Measurements from ENCODE around the gene RYK. TPM values are rescaled to one million over a fixed set of nuclear protein-coding genes. Genes with fewer than 3 reads are reported as not detected.

The RYK gene
- total and polyA plus RNA-seq, 2 donors (not counting 3 experiments of a cell fraction or from before 2014, with no cell fraction given): 23.8 to 48.3 TPM

DNA sequence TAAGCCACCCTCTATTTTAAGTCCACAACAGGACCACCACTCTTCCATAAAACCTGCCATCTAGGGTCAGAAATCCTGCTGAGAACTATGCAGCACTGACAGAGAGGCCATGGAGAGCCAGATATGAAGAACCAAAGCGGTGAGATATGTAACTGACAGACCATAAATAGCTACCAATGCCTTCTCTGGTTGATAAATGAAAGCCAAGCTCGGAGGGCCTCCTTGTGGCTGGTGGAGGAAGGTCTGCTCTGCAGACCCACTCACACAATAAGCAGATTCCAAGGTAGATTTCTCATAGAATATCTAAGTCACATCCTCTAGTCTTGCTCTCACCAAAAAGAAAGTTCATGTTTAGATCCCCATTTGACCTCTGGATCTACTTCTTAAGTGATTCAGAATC, 38.9 kb downstream of the RYK start:
- H3K4me2 ChIP-seq (ENCODE audit: insufficient read depth, low read length): no peak overlapping the region
- dilution Hi-C loops (cut with MboI; ENCODE audit: extremely low pct_ligation_motif_present, low sequenced_read_pairs) (loop anchor here (25.0 kb wide), 1 partner anchor 274 kb away; no protein-coding TSS in a partner anchor), intact Hi-C loops (cut with micrococcal nuclease) (loop anchor here (1.0 to 5.0 kb wide), 4 partner anchors 14 to 393 kb away; partner anchors contain the start of gene AMOTL2)
- TF ChIP-seq, protein P1, sequence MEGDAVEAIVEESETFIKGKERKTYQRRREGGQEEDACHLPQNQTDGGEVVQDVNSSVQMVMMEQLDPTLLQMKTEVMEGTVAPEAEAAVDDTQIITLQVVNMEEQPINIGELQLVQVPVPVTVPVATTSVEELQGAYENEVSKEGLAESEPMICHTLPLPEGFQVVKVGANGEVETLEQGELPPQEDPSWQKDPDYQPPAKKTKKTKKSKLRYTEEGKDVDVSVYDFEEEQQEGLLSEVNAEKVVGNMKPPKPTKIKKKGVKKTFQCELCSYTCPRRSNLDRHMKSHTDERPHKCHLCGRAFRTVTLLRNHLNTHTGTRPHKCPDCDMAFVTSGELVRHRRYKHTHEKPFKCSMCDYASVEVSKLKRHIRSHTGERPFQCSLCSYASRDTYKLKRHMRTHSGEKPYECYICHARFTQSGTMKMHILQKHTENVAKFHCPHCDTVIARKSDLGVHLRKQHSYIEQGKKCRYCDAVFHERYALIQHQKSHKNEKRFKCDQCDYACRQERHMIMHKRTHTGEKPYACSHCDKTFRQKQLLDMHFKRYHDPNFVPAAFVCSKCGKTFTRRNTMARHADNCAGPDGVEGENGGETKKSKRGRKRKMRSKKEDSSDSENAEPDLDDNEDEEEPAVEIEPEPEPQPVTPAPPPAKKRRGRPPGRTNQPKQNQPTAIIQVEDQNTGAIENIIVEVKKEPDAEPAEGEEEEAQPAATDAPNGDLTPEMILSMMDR (IDR thresholded peaks at IDR 0.05; ENCODE audit: extremely low read depth in 1 of 2, insufficient read depth in 1 of 2, low read depth in 1 of 2, low read length in 2 of 2): peak; percentile 79 to 81
- no peak for TF ChIP-seq POLR2AphosphoS5 (IDR thresholded peaks at IDR 0.05; ENCODE audit: insufficient read depth, low read depth, low read length)
- H3K27ac ChIP-seq (ENCODE audit: insufficient read depth, low read depth, low read length): no peak overlapping the region
- H3K9me3 ChIP-seq (replicated peaks; ENCODE audit: control insufficient read depth, insufficient read depth, low read length): no peaks in the 10 kb centered on the region
- POLR2A ChIA-PET: interaction anchor here (1.0 kb wide), 1 partner anchor 267 kb away, joined by 3 read pairs; no protein-coding TSS in a partner anchor
- no peaks in the 10 kb centered on the region for H3K79me2 ChIP-seq (ENCODE audit: control insufficient read depth, insufficient read depth, low read length)
- no peak overlapping the region for H2AFZ ChIP-seq (ENCODE audit: low read depth, low read length)
- no TSS peak for BruUV-seq (replicated peaks)
- CTCF ChIA-PET: interaction anchor here (0.6 to 4.0 kb wide), 67 partner anchors 11 to 1481 kb away, joined by 3 to 223 read pairs (median 4); partner anchors contain the start of genes AMOTL2 and RYK
- no peaks in the 10 kb centered on the region for H3K27me3 ChIP-seq (ENCODE audit: control insufficient read depth in 2 of 2, insufficient read depth in 2 of 2, low read length in 2 of 2)
- peaks cover 3% of the 10 kb centered on the region for H4K20me1 ChIP-seq (replicated peaks; ENCODE audit: control insufficient read depth, extremely low read depth, insufficient read depth, low read length)
- FAIRE-seq (peak; percentile 77), DNase-seq (ENCODE audit: low read depth, low spot score) (peak; percentile 75)
- peaks cover 3% of the 10 kb centered on the region for H3K4me1 ChIP-seq (ENCODE audit: control insufficient read depth, extremely low read depth, insufficient read depth, low read length)
- no peak overlapping the region for H3K9ac ChIP-seq (replicated peaks; ENCODE audit: extremely low read depth, insufficient read depth, low read length)
- H3K4me3 ChIP-seq (replicated peaks in 1 of 3; ENCODE audit: insufficient read depth in 1 of 3, low read depth in 1 of 3, low read length in 3 of 3): no peak overlapping the region
- no peaks in the 10 kb centered on the region for H3K9me1 ChIP-seq (replicated peaks; ENCODE audit: control insufficient read depth, extremely low read depth, insufficient read depth, low read length)
- peaks cover 4 to 13% of the 10 kb centered on the region in 2 experiments for H3K36me3 ChIP-seq (ENCODE audit: control insufficient read depth in 2 of 2, extremely low read depth in 1 of 2, insufficient read depth in 2 of 2, low read length in 2 of 2)

DNA sequence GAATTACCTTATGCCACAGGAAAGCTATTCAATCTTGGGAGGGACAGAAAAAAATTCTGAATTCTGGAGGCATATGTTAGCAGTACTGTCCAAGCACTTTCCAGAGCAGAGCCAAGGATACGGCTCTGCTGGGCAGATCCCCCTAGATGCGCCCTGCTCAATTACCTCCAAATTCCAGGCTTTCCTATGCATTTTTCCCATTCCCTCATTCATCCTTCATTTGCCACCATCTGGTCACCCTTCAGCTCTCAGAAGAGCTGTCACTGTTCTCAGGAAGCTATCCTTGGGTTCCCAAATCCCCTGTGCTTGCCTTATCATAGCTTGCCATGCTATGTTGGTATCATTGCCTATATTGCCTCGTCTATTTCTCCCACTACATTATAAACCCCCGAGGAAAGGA, 45.2 kb downstream of the RYK start:
- ChIA-PET POLR2A (no interaction called here), CTCF (interaction anchor here (0.7 to 1.5 kb wide), 2 partner anchors 19 to 275 kb away, joined by 3 to 5 read pairs; no protein-coding TSS in a partner anchor)
- Histone ChIP-seq H3K36me3 (ENCODE audit: control insufficient read depth in 2 of 2, extremely low read depth in 1 of 2, insufficient read depth in 2 of 2, low read length in 2 of 2) (peaks cover 7 to 8% of the 10 kb centered on the region in 2 experiments), H3K27ac (ENCODE audit: insufficient read depth, low read depth, low read length) (no peak overlapping the region), H4K20me1 (replicated peaks; ENCODE audit: control insufficient read depth, extremely low read depth, insufficient read depth, low read length) (peaks cover 2% of the 10 kb centered on the region), H3K9ac (replicated peaks; ENCODE audit: extremely low read depth, insufficient read depth, low read length) (no peak overlapping the region), H3K4me3 (replicated peaks in 1 of 3; ENCODE audit: insufficient read depth in 1 of 3, low read depth in 1 of 3, low read length in 3 of 3) (no peak overlapping the region), H3K79me2 (ENCODE audit: control insufficient read depth, insufficient read depth, low read length) (no peaks in the 10 kb centered on the region), H3K4me1 (ENCODE audit: control insufficient read depth, extremely low read depth, insufficient read depth, low read length) (peaks cover 13% of the 10 kb centered on the region), H3K27me3 (ENCODE audit: control insufficient read depth in 2 of 2, insufficient read depth in 2 of 2, low read length in 2 of 2) (no peaks in the 10 kb centered on the region), H3K4me2 (ENCODE audit: insufficient read depth, low read length) (no peak overlapping the region), H2AFZ (ENCODE audit: low read depth, low read length) (no peak overlapping the region), H3K9me3 (replicated peaks; ENCODE audit: control insufficient read depth, insufficient read depth, low read length) (no peaks in the 10 kb centered on the region), H3K9me1 (replicated peaks; ENCODE audit: control insufficient read depth, extremely low read depth, insufficient read depth, low read length) (no peaks in the 10 kb centered on the region)
- DNase-seq (ENCODE audit: low read depth, low spot score) (no peak), FAIRE-seq (no peak)
- BruUV-seq (replicated peaks): no TSS peak
- intact Hi-C loops (cut with micrococcal nuclease): no loop called here
- TF ChIP-seq, protein P1 (IDR thresholded peaks at IDR 0.05; ENCODE audit: extremely low read depth in 1 of 2, insufficient read depth in 1 of 2, low read depth in 1 of 2, low read length in 2 of 2): no peak
- no peak for TF ChIP-seq MYC (IDR thresholded peaks at IDR 0.05; ENCODE audit: low read depth, low read length)
- TF ChIP-seq, protein P2, sequence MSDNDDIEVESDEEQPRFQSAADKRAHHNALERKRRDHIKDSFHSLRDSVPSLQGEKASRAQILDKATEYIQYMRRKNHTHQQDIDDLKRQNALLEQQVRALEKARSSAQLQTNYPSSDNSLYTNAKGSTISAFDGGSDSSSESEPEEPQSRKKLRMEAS (IDR thresholded peaks at IDR 0.05; ENCODE audit: insufficient read depth, insufficient read length): no peak
- TF ChIP-seq POLR2AphosphoS5 (IDR thresholded peaks at IDR 0.05; ENCODE audit: insufficient read depth, low read depth, low read length): no peak
- TF ChIP-seq POLR2A (IDR thresholded peaks at IDR 0.05; ENCODE audit: low read depth, low read length): no peak
- TF ChIP-seq JUN (IDR thresholded peaks at IDR 0.05; ENCODE audit: borderline replicate concordance, insufficient read depth, insufficient read length, low read depth): no peak
- no peak for TF ChIP-seq GATA2 (IDR thresholded peaks at IDR 0.05; ENCODE audit: insufficient read depth, insufficient read length, low read depth, low read length)
- TF ChIP-seq EZH2 (IDR thresholded peaks at IDR 0.05; ENCODE audit: borderline replicate concordance, low read depth, low read length, severe bottlenecking): no peak
- no peak for TF ChIP-seq FOS (IDR thresholded peaks at IDR 0.05; ENCODE audit: borderline replicate concordance, insufficient read depth, low read length)
- dilution Hi-C loops (cut with MboI; ENCODE audit: extremely low pct_ligation_motif_present, low sequenced_read_pairs): loop anchor here (25.0 kb wide), 1 partner anchor 268 kb away; no protein-coding TSS in a partner anchor

All from endothelial cell of umbilical vein (primary cell).